Skeletal muscle satellite cell (primary cell): ENCODE results near the gene RGS12.
"Not testable (repeated sequence)": the region's sequence is repeated elsewhere in the genome, so short reads cannot be mapped to it uniquely, and the experiment has no call there.

Source experiments
- H3K27me3 ChIP-seq: 2 replicates; pipeline ENCODE4 v1.7.0; 2013; ENCODE audit warnings: low read length; ENCODE audit not compliant: control insufficient read depth, insufficient read depth
- H3K36me3 ChIP-seq: 2 replicates; pipeline ENCODE4 v1.7.0; 2013; ENCODE audit warnings: mild to moderate bottlenecking, control low read depth, low read length; ENCODE audit not compliant: insufficient read depth
- H3K4me1 ChIP-seq: 2 replicates; pipeline ENCODE4 v1.7.0; 2013; ENCODE audit warnings: low read length; ENCODE audit not compliant: control insufficient read depth, insufficient read depth
- H3K4me2 ChIP-seq: 2 replicates; pipeline ENCODE4 v1.7.0; 2013; ENCODE audit warnings: mild to moderate bottlenecking, low read length
- H3K4me3 ChIP-seq: 2 replicates; pipeline ENCODE4 v1.7.0; 2013; ENCODE audit warnings: low read length
- H3K9ac ChIP-seq: 2 replicates; pipeline ENCODE4 v1.7.0; 2013; ENCODE audit warnings: mild to moderate bottlenecking, low read depth, low read length, moderate library complexity
- H3K9me3 ChIP-seq: replicated peaks from 2 replicates; pipeline ENCODE4 v1.7.0; 2013; ENCODE audit warnings: mild to moderate bottlenecking, control low read depth, low read length

The RGS12 gene

DNA sequence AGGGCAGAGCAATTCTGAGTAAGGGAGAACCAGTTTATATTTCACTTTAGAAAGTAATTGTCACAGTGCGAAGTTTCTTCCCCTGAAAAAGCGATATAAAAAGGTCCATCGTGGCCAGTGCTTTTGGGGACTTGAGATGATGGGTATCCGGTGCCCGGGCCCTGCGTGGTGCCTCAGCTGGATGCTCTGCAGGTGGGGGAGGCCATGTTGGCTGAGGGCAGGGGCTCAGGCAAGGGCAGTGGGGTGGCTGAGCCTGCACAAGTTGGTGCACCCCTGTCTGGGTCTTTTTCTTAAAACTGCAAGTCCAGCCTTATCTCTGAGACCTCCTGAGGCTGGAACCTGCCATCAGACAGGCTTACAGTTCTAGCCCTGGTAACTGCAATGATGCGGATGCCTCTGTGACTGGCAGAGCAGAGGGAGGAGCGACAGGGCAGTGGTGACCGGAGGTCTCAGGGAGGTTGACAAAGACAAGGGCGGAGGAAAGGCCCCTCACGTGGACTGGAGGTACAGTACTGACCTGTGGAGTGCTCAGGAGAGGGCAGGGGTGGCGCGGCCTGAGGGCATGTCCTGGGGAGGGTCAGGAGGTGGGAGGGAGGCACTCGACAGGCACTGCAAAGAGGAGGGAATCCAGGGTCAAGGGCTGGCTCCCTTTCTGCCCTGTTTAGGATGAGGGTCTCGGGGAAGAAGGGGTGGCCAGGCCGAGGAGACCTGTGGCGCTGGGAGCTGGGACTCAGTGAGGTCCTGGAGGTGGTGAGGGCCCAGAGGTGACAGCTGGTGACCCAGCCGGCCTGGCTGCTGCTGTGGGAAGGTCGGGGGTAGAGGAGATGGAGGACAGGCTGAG, 1.8 kb downstream of the RGS12 start:
- Histone ChIP-seq H3K27me3 (no peaks in the 10 kb centered on the region), H3K4me3 (peak overlapping the region; percentile 80), H3K4me1 (peaks cover 20% of the 10 kb centered on the region), H3K36me3 (no peaks in the 10 kb centered on the region), H3K9ac (peak overlapping the region; percentile 91), H3K4me2 (peak overlapping the region; percentile 90), H3K9me3 (no peaks in the 10 kb centered on the region)

DNA sequence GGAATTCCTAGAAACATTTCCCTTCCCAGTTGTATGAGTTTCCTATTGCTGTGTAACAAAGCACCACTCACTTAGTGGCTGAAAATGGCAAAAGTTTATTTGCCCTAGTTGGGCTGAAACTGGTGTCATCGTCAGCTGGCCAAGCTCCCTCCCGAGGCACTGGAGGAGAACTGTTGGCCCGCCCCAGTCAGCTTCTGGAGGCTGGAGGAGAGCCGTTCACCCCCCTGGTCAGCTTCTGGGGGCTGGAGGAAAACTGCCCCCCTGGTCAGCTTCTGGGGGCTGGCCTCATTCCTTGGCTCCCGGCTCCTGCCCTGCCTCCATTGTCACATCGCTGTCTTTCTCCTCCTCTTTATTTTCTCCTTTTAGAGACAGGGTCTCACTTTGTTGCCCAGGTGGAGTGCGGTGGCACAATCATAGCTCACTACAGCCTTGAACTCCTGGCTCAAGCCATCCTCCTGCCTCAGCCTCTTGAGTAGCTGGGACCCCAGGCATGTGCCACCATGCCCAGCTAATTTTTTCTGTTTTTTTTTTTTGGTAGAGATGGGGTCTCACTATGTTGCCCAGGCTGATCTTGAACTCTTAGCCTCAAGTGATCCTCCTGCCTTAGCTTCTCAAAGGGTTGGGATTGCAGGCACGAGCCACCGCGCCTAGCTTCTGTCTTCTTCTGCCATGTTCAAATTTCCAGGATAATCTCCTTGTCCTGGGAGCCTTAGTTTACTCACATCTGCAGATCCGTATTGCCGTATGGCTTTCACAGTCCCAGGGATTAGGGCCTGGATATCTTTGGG, 3.2 kb downstream of the RGS12 start:
- no peaks in the 10 kb centered on the region for H3K9me3 ChIP-seq
- H3K36me3 ChIP-seq: no peaks in the 10 kb centered on the region
- no peak overlapping the region for H3K4me2 ChIP-seq
- H3K4me3 ChIP-seq: no peak overlapping the region
- H3K9ac ChIP-seq: no peak overlapping the region
- peaks cover 20% of the 10 kb centered on the region for H3K4me1 ChIP-seq
- H3K27me3 ChIP-seq: no peaks in the 10 kb centered on the region

GRCh38 chr4:3296651-3297050, 3.8 kb downstream of the RGS12 start:
- no peaks in the 10 kb centered on the region for H3K9me3 ChIP-seq
- H3K4me3 ChIP-seq: no peak overlapping the region
- H3K9ac ChIP-seq: no peak overlapping the region
- H3K36me3 ChIP-seq: no peaks in the 10 kb centered on the region
- H3K27me3 ChIP-seq: no peaks in the 10 kb centered on the region
- peaks cover 16% of the 10 kb centered on the region for H3K4me1 ChIP-seq
- no peak overlapping the region for H3K4me2 ChIP-seq

- Histone ChIP-seq H3K27me3 (no peaks in the 10 kb centered on the region), H3K4me1 (peaks cover 12% of the 10 kb centered on the region), H3K36me3 (no peaks in the 10 kb centered on the region), H3K9me3 (no peaks in the 10 kb centered on the region), H3K9ac (no peak overlapping the region), H3K4me3 (no peak overlapping the region), H3K4me2 (no peak overlapping the region)
Observed at GRCh38 chr4:3297066-3297859, 4.4 kb downstream of the RGS12 start.

DNA sequence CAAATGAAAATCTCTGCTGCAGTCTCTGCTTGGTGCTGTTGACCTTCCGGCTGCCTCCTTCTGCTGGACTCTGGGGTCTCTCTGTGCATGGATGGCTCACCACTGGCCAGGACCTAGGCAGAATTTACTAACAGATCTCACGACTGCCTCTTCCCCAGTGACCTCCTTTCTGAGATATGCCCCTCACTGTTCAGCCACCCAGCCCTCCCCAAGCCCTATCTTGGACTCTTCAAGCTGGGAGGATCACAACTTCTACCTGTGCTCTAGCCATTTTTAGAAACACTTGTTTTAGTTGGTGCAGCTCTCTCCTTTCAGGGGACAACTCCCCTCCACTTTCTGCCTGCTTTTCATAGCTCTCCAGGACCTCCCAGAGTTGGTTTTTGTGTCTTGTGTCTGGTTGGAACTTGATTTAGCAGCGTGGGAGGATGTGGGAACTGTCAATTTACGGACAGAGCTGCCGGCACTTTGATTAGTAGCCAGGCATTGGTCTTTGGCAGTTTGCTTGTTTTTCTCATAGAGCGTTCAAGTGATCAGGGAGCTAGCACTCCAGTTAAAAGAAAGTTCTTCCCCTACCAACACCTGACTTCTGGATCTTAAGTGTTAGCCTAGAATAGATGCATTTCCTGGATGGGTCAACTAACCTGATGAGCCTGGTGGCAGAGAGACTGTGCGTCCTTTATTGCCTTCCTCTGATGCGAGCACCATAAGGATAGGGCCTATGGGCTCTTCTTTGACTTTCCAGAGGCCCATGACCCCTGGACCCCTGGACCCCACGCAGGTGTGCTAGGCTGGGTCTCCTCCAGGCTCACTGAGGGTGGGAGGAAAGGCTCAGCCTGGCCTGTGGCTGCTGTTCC, 6.5 kb downstream of the RGS12 start:
- H3K9me3 ChIP-seq: no peaks in the 10 kb centered on the region
- H3K9ac ChIP-seq: no peak overlapping the region
- H3K4me1 ChIP-seq: peaks cover 4% of the 10 kb centered on the region
- no peak overlapping the region for H3K4me3 ChIP-seq
- H3K4me2 ChIP-seq: no peak overlapping the region
- no peaks in the 10 kb centered on the region for H3K36me3 ChIP-seq
- no peaks in the 10 kb centered on the region for H3K27me3 ChIP-seq

GRCh38 chr4:3299976-3300671, 7.3 kb downstream of the RGS12 start:
- no peaks in the 10 kb centered on the region for H3K36me3 ChIP-seq
- no peak overlapping the region for H3K9ac ChIP-seq
- H3K9me3 ChIP-seq: no peaks in the 10 kb centered on the region
- H3K4me1 ChIP-seq: peaks cover 8% of the 10 kb centered on the region
- H3K4me2 ChIP-seq: no peak overlapping the region
- H3K4me3 ChIP-seq: no peak overlapping the region
- no peaks in the 10 kb centered on the region for H3K27me3 ChIP-seq

- H3K4me3 ChIP-seq, H3K36me3 ChIP-seq, H3K9ac ChIP-seq, H3K9me3 ChIP-seq, H3K4me2 ChIP-seq, H3K27me3 ChIP-seq: not testable (repeated sequence)
- H3K4me1 ChIP-seq: peaks cover 15% of the 10 kb centered on the region
Observed at GRCh38 chr4:3300882-3301281, 8.1 kb downstream of the RGS12 start.

- no peaks in the 10 kb centered on the region for H3K27me3 ChIP-seq
- H3K36me3 ChIP-seq: no peaks in the 10 kb centered on the region
- no peak overlapping the region for H3K9ac ChIP-seq
- peaks cover 21% of the 10 kb centered on the region for H3K4me1 ChIP-seq
- no peak overlapping the region for H3K4me3 ChIP-seq
- H3K4me2 ChIP-seq: no peak overlapping the region
- no peaks in the 10 kb centered on the region for H3K9me3 ChIP-seq
Observed at GRCh38 chr4:3301450-3302172, 8.8 kb downstream of the RGS12 start.

GRCh38 chr4:3302173-3302785, 9.5 kb downstream of the RGS12 start:
- Histone ChIP-seq H3K9ac (no peak overlapping the region), H3K27me3 (no peaks in the 10 kb centered on the region), H3K36me3 (no peaks in the 10 kb centered on the region), H3K9me3 (no peaks in the 10 kb centered on the region), H3K4me1 (peaks cover 21% of the 10 kb centered on the region), H3K4me3 (no peak overlapping the region), H3K4me2 (no peak overlapping the region)
